Fibroblast of gingiva (primary cell): Measurements from ENCODE around the gene DUOXA2.

Experiments
- DNase-seq: peaks from one replicate; pipeline ENCODE4 v3.0.0-alpha.2; 2011; ENCODE audit warnings: low read depth

Gene DUOXA2

GRCh38 chr15:45162771-45163507 is 48.8 kb downstream of the DUOXA2 start:
- DNase-seq = peak; percentile 70

GRCh38 chr15:45163508-45163856 is 49.4 kb downstream of the DUOXA2 start:
- no peak for DNase-seq

- DNase-seq = no peak
These were observed 50.8 kb downstream of the DUOXA2 start for GRCh38 chr15:45164914-45165313.

GRCh38 chr15:45165536-45165935 is 51.4 kb downstream of the DUOXA2 start:
- no peak for DNase-seq

DNA sequence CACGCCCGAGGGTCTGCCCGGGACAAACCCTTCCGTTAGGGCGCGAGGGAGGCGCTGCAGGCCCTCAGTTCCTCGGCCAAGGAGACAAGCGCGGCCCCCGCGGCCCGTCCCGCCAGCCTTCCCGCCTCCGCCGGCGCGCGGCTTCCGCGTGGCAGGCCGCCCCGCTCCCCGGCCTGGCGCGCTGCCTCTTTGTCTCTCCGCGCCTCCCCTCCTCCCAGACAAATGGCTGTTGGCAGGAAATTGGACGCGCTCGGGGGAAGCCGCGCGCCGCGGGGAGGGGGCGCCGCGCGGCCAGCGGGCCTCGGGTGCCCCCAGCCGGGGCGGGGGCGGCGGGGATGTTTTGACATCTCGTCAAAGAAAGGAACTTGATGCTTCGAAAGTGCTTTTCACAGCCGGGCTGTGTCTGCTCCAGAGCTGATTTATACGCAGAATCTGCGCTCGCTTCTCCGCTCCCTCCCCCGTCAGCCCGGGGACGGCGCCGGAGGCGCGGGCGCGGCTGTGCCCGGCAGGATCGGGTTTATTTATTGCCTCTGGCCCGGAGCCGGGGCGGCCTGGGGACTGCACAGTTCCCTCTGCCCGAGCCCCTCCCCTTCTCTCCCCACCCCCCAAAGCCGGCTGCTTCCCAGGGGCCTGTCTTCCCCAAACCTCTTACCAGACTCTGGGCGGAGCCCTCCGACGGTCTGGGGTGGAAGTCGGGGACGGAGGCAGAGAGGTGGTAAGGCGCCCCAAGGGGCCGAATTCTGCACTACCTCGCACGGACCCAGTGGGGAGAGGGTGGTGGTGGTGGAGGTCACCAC is 52.9 kb downstream of the DUOXA2 start:
- peak; percentile 76 for DNase-seq

DNA sequence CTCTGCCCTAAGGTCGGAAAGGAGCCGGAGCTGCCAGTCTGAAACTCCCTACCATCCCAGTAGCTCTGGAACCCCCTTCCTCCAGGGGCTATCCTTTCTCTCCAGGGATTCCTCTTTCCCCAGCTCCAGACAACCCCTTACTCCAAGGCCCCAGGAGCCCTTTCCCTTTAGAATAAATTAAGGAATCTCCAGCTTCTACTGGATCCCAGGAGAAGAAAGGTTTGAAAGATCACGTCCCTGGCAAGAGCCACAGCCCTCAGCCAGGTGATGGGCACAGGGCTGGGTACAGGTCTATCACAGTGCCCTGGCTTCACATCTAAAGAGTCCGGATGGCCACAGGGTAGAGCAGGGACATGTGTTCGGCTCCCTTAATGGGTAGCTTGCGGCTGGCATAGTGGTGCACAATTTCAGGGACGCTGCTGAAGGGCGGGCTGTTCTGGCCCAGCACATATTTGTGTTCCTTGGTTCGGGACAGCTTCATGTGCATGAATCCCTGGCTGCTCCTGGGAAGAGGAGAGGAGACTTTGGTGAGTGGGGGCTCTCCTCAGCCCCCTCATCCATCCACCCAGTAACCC is 53.6 kb downstream of the DUOXA2 start:
- no peak for DNase-seq
